Measurements from ENCODE around the gene GJB3.

The GJB3 gene

DNA sequence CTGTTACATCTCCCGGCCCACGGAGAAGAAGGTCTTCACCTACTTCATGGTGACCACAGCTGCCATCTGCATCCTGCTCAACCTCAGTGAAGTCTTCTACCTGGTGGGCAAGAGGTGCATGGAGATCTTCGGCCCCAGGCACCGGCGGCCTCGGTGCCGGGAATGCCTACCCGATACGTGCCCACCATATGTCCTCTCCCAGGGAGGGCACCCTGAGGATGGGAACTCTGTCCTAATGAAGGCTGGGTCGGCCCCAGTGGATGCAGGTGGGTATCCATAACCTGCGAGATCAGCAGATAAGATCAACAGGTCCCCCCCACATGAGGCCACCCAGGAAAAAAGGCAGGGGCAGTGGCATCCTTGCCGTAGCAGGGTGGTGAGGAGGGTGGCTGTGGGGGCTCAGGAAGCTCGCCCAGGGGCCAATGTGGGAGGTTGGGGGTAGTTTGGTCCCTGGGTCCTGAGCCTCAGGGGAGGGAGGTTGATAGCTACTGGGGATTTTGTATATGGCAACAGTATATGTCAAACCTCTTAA lies 19.2 kb upstream of the GJB3 start:
- Histone ChIP-seq H3K4me3 (ENCODE audit: low read length) (no peak overlapping the region), H3K27ac (ENCODE audit: low read length) (no peak overlapping the region), H3K4me1 (ENCODE audit: low read length) (no peaks in the 10 kb centered on the region), H3K9me2 (replicated peaks; ENCODE audit: insufficient read depth, low read length) (no peaks in the 10 kb centered on the region), H3K9me3 (replicated peaks; ENCODE audit: insufficient read depth, low read length) (no peaks in the 10 kb centered on the region), H2AFZ (ENCODE audit: low read length) (no peak overlapping the region), H3K36me3 (replicated peaks; ENCODE audit: insufficient read depth, low read length) (no peaks in the 10 kb centered on the region), H3K9ac (ENCODE audit: low read length) (no peak overlapping the region), H3F3A (ENCODE audit: insufficient read depth, low read length) (no peaks in the 10 kb centered on the region), H3K79me2 (ENCODE audit: low read length) (no peaks in the 10 kb centered on the region), H4K20me1 (ENCODE audit: insufficient read depth, low read length) (no peaks in the 10 kb centered on the region), H3K4me2 (ENCODE audit: low read depth, low read length) (no peak overlapping the region), H3K27me3 (replicated peaks; ENCODE audit: insufficient read depth, low read length) (peaks cover 59% of the 10 kb centered on the region)
- DNase-seq = no peak
- TF ChIP-seq EZH2 (optimal IDR thresholded peaks at IDR 0.05; ENCODE audit: low read depth, low read length) (no peak), EZH2phosphoT487 (IDR thresholded peaks at IDR 0.05; ENCODE audit: low read length) (no peak)
- TF ChIP-seq, protein P1, sequence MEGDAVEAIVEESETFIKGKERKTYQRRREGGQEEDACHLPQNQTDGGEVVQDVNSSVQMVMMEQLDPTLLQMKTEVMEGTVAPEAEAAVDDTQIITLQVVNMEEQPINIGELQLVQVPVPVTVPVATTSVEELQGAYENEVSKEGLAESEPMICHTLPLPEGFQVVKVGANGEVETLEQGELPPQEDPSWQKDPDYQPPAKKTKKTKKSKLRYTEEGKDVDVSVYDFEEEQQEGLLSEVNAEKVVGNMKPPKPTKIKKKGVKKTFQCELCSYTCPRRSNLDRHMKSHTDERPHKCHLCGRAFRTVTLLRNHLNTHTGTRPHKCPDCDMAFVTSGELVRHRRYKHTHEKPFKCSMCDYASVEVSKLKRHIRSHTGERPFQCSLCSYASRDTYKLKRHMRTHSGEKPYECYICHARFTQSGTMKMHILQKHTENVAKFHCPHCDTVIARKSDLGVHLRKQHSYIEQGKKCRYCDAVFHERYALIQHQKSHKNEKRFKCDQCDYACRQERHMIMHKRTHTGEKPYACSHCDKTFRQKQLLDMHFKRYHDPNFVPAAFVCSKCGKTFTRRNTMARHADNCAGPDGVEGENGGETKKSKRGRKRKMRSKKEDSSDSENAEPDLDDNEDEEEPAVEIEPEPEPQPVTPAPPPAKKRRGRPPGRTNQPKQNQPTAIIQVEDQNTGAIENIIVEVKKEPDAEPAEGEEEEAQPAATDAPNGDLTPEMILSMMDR (IDR thresholded peaks at IDR 0.05; ENCODE audit: low read length) = no peak

DNA sequence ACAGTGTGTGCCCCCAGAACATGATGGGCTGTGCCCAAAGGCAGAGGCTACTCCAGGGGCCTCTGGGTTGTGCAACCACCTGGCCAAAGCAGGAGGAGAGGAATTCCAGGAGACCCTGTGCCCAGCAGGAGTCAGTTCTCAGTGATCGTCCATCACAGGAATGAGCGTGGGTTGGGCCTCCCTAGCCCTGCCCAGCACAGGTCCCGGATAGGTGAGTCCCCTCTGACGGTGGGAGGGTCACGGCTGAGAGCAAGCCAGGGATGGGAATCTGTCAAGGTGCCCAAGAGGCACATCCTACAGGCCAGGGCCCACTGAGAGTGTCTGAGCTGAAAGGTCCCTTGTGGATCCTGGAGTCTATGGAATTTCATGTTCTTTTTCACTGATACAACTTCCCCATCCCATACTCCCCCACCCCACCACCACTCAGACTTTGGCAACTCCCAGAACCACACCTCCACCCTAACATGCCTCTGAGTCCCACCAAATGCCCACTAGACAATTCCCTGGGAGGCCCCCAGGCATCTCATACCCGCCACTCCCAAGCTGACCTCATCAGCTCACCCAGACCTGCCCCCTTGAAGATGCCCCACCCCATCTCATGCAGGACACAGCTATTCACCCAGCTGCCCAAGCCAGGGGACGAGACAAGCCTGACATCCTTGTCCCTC lies 18.4 kb upstream of the GJB3 start:
- Histone ChIP-seq H4K20me1 (ENCODE audit: insufficient read depth, low read length) (no peaks in the 10 kb centered on the region), H2AFZ (ENCODE audit: low read length) (no peak overlapping the region), H3K27ac (ENCODE audit: low read length) (no peak overlapping the region), H3K9me3 (replicated peaks; ENCODE audit: insufficient read depth, low read length) (no peaks in the 10 kb centered on the region), H3K4me3 (ENCODE audit: low read length) (no peak overlapping the region), H3K9ac (ENCODE audit: low read length) (no peak overlapping the region), H3K9me2 (replicated peaks; ENCODE audit: insufficient read depth, low read length) (no peaks in the 10 kb centered on the region), H3K36me3 (replicated peaks; ENCODE audit: insufficient read depth, low read length) (no peaks in the 10 kb centered on the region), H3K79me2 (ENCODE audit: low read length) (no peaks in the 10 kb centered on the region), H3K4me1 (ENCODE audit: low read length) (no peaks in the 10 kb centered on the region), H3F3A (ENCODE audit: insufficient read depth, low read length) (no peaks in the 10 kb centered on the region), H3K27me3 (replicated peaks; ENCODE audit: insufficient read depth, low read length) (peaks cover 61% of the 10 kb centered on the region), H3K4me2 (ENCODE audit: low read depth, low read length) (no peak overlapping the region)
- TF ChIP-seq EZH2phosphoT487 (IDR thresholded peaks at IDR 0.05; ENCODE audit: low read length) (no peak), EZH2 (optimal IDR thresholded peaks at IDR 0.05; ENCODE audit: low read depth, low read length) (no peak)
- TF ChIP-seq, protein P1 (IDR thresholded peaks at IDR 0.05; ENCODE audit: low read length) = no peak
- no peak for DNase-seq

GRCh38 chr1:34763142-34763781 lies 17.8 kb upstream of the GJB3 start:
- DNase-seq = no peak
- H3K9me3 ChIP-seq (replicated peaks; ENCODE audit: insufficient read depth, low read length) = no peaks in the 10 kb centered on the region
- H3K27ac ChIP-seq (ENCODE audit: low read length) = no peak overlapping the region
- H3K27me3 ChIP-seq (replicated peaks; ENCODE audit: insufficient read depth, low read length) = peaks cover 61% of the 10 kb centered on the region
- H3K4me3 ChIP-seq (ENCODE audit: low read length) = no peak overlapping the region
- H3K9ac ChIP-seq (ENCODE audit: low read length) = no peak overlapping the region
- no peaks in the 10 kb centered on the region for H3K9me2 ChIP-seq (replicated peaks; ENCODE audit: insufficient read depth, low read length)
- no peaks in the 10 kb centered on the region for H3K79me2 ChIP-seq (ENCODE audit: low read length)
- no peak overlapping the region for H3K4me2 ChIP-seq (ENCODE audit: low read depth, low read length)
- no peaks in the 10 kb centered on the region for H3F3A ChIP-seq (ENCODE audit: insufficient read depth, low read length)
- H4K20me1 ChIP-seq (ENCODE audit: insufficient read depth, low read length) = no peaks in the 10 kb centered on the region
- no peak overlapping the region for H2AFZ ChIP-seq (ENCODE audit: low read length)
- TF ChIP-seq, protein P1 (IDR thresholded peaks at IDR 0.05; ENCODE audit: low read length) = no peak
- TF ChIP-seq EZH2 (optimal IDR thresholded peaks at IDR 0.05; ENCODE audit: low read depth, low read length) (no peak), EZH2phosphoT487 (IDR thresholded peaks at IDR 0.05; ENCODE audit: low read length) (no peak)
- H3K36me3 ChIP-seq (replicated peaks; ENCODE audit: insufficient read depth, low read length) = no peaks in the 10 kb centered on the region
- no peaks in the 10 kb centered on the region for H3K4me1 ChIP-seq (ENCODE audit: low read length)

All from MM.1S (cell line).